K562 (cell line): ENCODE results near the gene SCYL1. TPM values are rescaled to one million over a fixed set of nuclear protein-coding genes. Genes with fewer than 3 reads are reported as not detected.

Experiments
- ATF3 ChIP-seq, 2 experiments: fragments of 450-650 bp in 1 of 2; sonication (generic) in 1 of 2; formaldehyde crosslinking in 1 of 2; IDR thresholded peaks in 1 of 2; conservative IDR thresholded peaks in 1 of 2; 2 replicates each; pipeline versions ENCODE4 v1.6.1 to v1.8.1; 2016 to 2023; ENCODE audit warnings: mild to moderate bottlenecking in 2 of 2, moderate library complexity in 2 of 2, inconsistent platforms in 1 of 2, missing genetic modification reagents in 1 of 2
- E2F5 ChIP-seq: sonication (generic); formaldehyde crosslinking; IDR thresholded peaks from 2 replicates; pipeline ENCODE4 v1.8.0; 2022; ENCODE audit warnings: mild to moderate bottlenecking, missing genetic modification reagents
- ERF ChIP-seq: fragments of 450-650 bp; formaldehyde crosslinking; IDR thresholded peaks from 2 replicates; pipeline ENCODE4 v1.4.0; 2020; ENCODE audit warnings: mild to moderate bottlenecking, mixed read lengths
- FOXM1 ChIP-seq, 2 experiments: fragments of 450-650 bp in 1 of 2; sonication (generic) in 1 of 2; formaldehyde crosslinking in 1 of 2; IDR thresholded peaks; 2 replicates each; pipeline versions ENCODE4 v1.6.1 to v1.9.0; 2017 to 2022; ENCODE audit warnings: low read depth in 2 of 2, mild to moderate bottlenecking in 2 of 2, missing genetic modification reagents in 1 of 2, moderate library complexity in 1 of 2
- HCFC1 ChIP-seq: IDR thresholded peaks from 2 replicates; pipeline ENCODE4 v1.6.1; 2012; ENCODE audit warnings: low read depth, low read length, improper control_type of control experiment
- HEY1 ChIP-seq: fragments of 250-450 bp; sonication (Bioruptor Pico); IDR thresholded peaks from 2 replicates; pipeline ENCODE4 v1.5.0; 2020; ENCODE audit warnings: mild to moderate bottlenecking, moderate library complexity, borderline replicate concordance
- HLTF ChIP-seq: fragments of 450-650 bp; IDR thresholded peaks from 2 replicates; pipeline ENCODE4 v1.6.1; 2016
- ILK ChIP-seq: fragments of 450-650 bp; IDR thresholded peaks from 2 replicates; pipeline ENCODE4 v1.6.1; 2016; ENCODE audit warnings: missing genetic modification characterization, low read depth, mild to moderate bottlenecking, missing compliant biosample characterization, moderate library complexity, borderline replicate concordance
- KHSRP ChIP-seq: fragments of 450-650 bp; IDR thresholded peaks from 2 replicates; pipeline ENCODE4 v1.6.1; 2017
- PTRF ChIP-seq: fragments of 450-650 bp; IDR thresholded peaks from 2 replicates; pipeline ENCODE4 v1.6.1; 2016; ENCODE audit warnings: mild to moderate bottlenecking, missing genetic modification characterization, missing compliant biosample characterization
- SRSF7 ChIP-seq: fragments of 200-400 bp; formaldehyde crosslinking; optimal IDR thresholded peaks from 2 replicates; pipeline ENCODE3; 2017; ENCODE audit warnings: mild to moderate bottlenecking, low read depth, low read length
- STAT6 ChIP-seq: sonication (generic); formaldehyde crosslinking; IDR thresholded peaks from 2 replicates; pipeline ENCODE4 v1.8.1; 2023; ENCODE audit warnings: mild to moderate bottlenecking, missing genetic modification reagents
- VEZF1 ChIP-seq: fragments of 200-800 bp; sonication (Bioruptor generic); IDR thresholded peaks from 2 replicates; pipeline ENCODE4 v1.6.1; 2017; ENCODE audit warnings: missing genetic modification characterization, missing compliant biosample characterization
- ZBTB17 ChIP-seq: fragments of 450-650 bp; formaldehyde crosslinking; IDR thresholded peaks from 2 replicates; pipeline ENCODE4 v1.4.0; 2020; ENCODE audit warnings: mild to moderate bottlenecking
- ZBTB26 ChIP-seq: fragments of 450-650 bp; formaldehyde crosslinking; IDR thresholded peaks from 2 replicates; pipeline ENCODE4 v1.4.0; 2022; ENCODE audit warnings: missing genetic modification characterization
- ZNF280B ChIP-seq: fragments of 250-450 bp; sonication (Bioruptor Pico); IDR thresholded peaks from 2 replicates; pipeline ENCODE4 v1.5.1; 2021; ENCODE audit warnings: mild to moderate bottlenecking
- ZNF3 ChIP-seq: fragments of 250-450 bp; sonication (Bioruptor Pico); IDR thresholded peaks from 2 replicates; pipeline ENCODE4 v1.5.0; 2021; ENCODE audit warnings: mild to moderate bottlenecking, moderate library complexity
- ZNF778 ChIP-seq: fragments of 450-650 bp; formaldehyde crosslinking; IDR thresholded peaks from 2 replicates; pipeline ENCODE4 v1.4.0; 2020; ENCODE audit warnings: mild to moderate bottlenecking, moderate library complexity
- ZSCAN32 ChIP-seq: fragments of 450-650 bp; formaldehyde crosslinking; IDR thresholded peaks from 2 replicates; pipeline ENCODE4 v1.4.0; 2020; ENCODE audit warnings: mild to moderate bottlenecking, moderate library complexity
- polyA plus RNA-seq, 8 experiments: library from polyadenylated mRNA; depleted of rRNA in 4 of 8; stranded (reverse) in 5 of 8; unstranded in 3 of 8; fragments of >200 nt; fragmentation: Nextera tagmentation in 2 of 8; fragmentation: Illumina TruSeq in 1 of 8; extraction: Ambion mirVana in 2 of 8; extraction: Trizol in 1 of 8; gene quantifications; 2 replicates each; pipeline versions ENCODE4 v1.2.1 to v1.2.3, GENCODE V29; 2011 to 2014; ENCODE audit warnings: inconsistent platforms in 1 of 8, missing spikeins in 1 of 8
- total RNA-seq, 7 experiments: library from RNA; depleted of rRNA in 6 of 7; stranded (reverse); fragments of >200 nt in 6 of 7; fragmentation: Illumina TruSeq in 2 of 7; extraction: Trizol in 2 of 7; gene quantifications; 2 replicates each; pipeline versions ENCODE4 v1.2.1 to v1.2.3, GENCODE V29; 2011 to 2021; ENCODE audit warnings: low replicate concordance in 1 of 7

Gene SCYL1
- total and polyA plus RNA-seq, 9 of the 15 experiments (the other 6 are each of a cell fraction or from before 2014, with no cell fraction given), result 1.9 to 145 (median 57.6) TPM

- TF ChIP-seq ZNF3 (CRISPR knock-in tag) (no peak), ZNF280B (CRISPR knock-in tag) (no peak), E2F5 (CRISPR knock-in tag) (no peak), ZBTB17 (CRISPR knock-in tag) (no peak; the same call in 1 of the 2 replicates), ZSCAN32 (CRISPR knock-in tag) (no peak), KHSRP (0 out of 2 replicates have a peak, but pooled peaks have one; percentile 1), FOXM1 (IDR thresholded peaks at IDR 0.05; ENCODE audit: low read depth) (no peak), FOXM1 (CRISPR knock-in tag; IDR thresholded peaks at IDR 0.05; ENCODE audit: low read depth) (no peak), ZBTB26 (CRISPR knock-in tag) (no peak), HCFC1 (no peak), ATF3 (IDR thresholded peaks at IDR 0.05) (no peak), ATF3 (CRISPR knock-in tag; conservative IDR thresholded peaks at IDR 0.05) (no peak), HEY1 (CRISPR knock-in tag) (no peak), VEZF1 (CRISPR knock-in tag) (peak; percentile 14; the same call in 1 of the 2 replicates), PTRF (no peak), HLTF (no peak), ERF (CRISPR knock-in tag) (no peak), STAT6 (no peak), SRSF7 (no peak), ZNF778 (CRISPR knock-in tag) (0 out of 2 replicates have a peak, but pooled peaks have one; percentile 49), ILK (tag) (no peak)
Measured at GRCh38 chr11:65501186-65501471, 23.8 kb upstream of the SCYL1 start (continued).
